B cell (primary cell): ENCODE data around the gene GPATCH1.

Source experiments
- EZH2 ChIP-seq: IDR thresholded peaks from 2 replicates; pipeline ENCODE4 v1.6.1; 2012; ENCODE audit warnings: borderline replicate concordance, low read depth, mild to moderate bottlenecking, moderate library complexity, low read length; ENCODE audit not compliant: insufficient read depth, poor library complexity, severe bottlenecking
- TF ChIP-seq, protein P1 (sequence below): fragments of 200-600 bp; IDR thresholded peaks from one replicate; pipeline ENCODE4 v1.8.0; 2022; ENCODE audit warnings: antibody characterized with exemption, mild to moderate bottlenecking

DNA sequence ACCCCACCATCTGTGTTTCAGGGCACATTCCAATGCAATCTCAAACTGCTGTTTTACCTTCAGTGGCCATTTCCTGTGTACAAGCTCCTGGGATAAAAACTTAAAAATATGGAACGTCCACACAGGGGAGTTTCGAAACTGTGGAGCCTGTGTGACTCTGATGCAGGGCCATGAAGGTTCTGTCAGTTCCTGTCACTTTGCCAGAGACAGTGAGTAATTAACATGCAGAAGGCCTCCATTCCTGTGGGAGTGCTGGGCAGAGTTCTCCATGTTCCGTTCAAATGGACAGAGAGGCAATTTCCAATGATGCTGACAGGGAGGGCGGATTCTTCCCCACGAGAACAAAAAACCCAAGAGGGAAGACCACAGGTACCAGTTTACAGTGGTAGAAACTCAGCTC is 75.4 kb downstream of the GPATCH1 start:
- TF ChIP-seq EZH2 = no peak
- TF ChIP-seq, protein P1, sequence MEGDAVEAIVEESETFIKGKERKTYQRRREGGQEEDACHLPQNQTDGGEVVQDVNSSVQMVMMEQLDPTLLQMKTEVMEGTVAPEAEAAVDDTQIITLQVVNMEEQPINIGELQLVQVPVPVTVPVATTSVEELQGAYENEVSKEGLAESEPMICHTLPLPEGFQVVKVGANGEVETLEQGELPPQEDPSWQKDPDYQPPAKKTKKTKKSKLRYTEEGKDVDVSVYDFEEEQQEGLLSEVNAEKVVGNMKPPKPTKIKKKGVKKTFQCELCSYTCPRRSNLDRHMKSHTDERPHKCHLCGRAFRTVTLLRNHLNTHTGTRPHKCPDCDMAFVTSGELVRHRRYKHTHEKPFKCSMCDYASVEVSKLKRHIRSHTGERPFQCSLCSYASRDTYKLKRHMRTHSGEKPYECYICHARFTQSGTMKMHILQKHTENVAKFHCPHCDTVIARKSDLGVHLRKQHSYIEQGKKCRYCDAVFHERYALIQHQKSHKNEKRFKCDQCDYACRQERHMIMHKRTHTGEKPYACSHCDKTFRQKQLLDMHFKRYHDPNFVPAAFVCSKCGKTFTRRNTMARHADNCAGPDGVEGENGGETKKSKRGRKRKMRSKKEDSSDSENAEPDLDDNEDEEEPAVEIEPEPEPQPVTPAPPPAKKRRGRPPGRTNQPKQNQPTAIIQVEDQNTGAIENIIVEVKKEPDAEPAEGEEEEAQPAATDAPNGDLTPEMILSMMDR = no peak
